Breast epithelium (tissue), 4 donors: Measurements from ENCODE around the gene CASQ2. TPM values are rescaled to one million over a fixed set of nuclear protein-coding genes. Genes with fewer than 3 reads are reported as not detected.

Experiments used
- DNase-seq, 2 donors: peaks; one replicate each; pipeline ENCODE4 v3.0.0-alpha.2; 2019; ENCODE audit warnings: low spot score in 2 of 2
- H3K27ac ChIP-seq, 2 donors: fragments of 200-600 bp; sonication (generic) in 1 of 2; one replicate each; pipeline ENCODE4 v1.5.1; 2016 to 2019; ENCODE audit warnings: mild to moderate bottlenecking in 1 of 2
- H3K27me3 ChIP-seq, 2 donors: fragments of 200-600 bp; sonication (generic) in 1 of 2; one replicate each; pipeline versions ENCODE4 v1.5.1 to v1.6.0; 2017 to 2019; ENCODE audit warnings: control low read depth in 1 of 2, mild to moderate bottlenecking in 1 of 2
- H3K36me3 ChIP-seq: fragments of 200-600 bp; one replicate; pipeline ENCODE4 v1.5.1; 2019
- H3K4me1 ChIP-seq, 2 donors: fragments of 200-600 bp; sonication (generic); one replicate each; pipeline ENCODE4 v1.5.1; 2016 to 2019; ENCODE audit warnings: control low read depth in 1 of 2
- H3K4me3 ChIP-seq, 3 donors: fragments of 200-600 bp; sonication (generic); 1 replicate in 2 of 3; 2 replicates in 1 of 3; pipeline ENCODE4 v1.5.1; 2016 to 2019; ENCODE audit warnings: mild to moderate bottlenecking in 3 of 3, moderate library complexity in 2 of 3
- H3K9me3 ChIP-seq, 2 donors: fragments of 200-600 bp; sonication (generic) in 1 of 2; one replicate each; pipeline ENCODE4 v1.5.1; 2016 to 2019; ENCODE audit warnings: control low read depth in 1 of 2
- CTCF ChIP-seq, 3 donors: fragments of 450-650 bp; IDR thresholded peaks; one replicate each; pipeline ENCODE4 v1.5.1; 2016 to 2017; ENCODE audit warnings: antibody characterized with exemption in 3 of 3, mild to moderate bottlenecking in 3 of 3, moderate library complexity in 3 of 3
- POLR2A ChIP-seq: fragments of 450-650 bp; IDR thresholded peaks from one replicate; pipeline ENCODE4 v1.6.1; 2016; ENCODE audit warnings: antibody characterized with exemption, mild to moderate bottlenecking, moderate library complexity
- POLR2AphosphoS5 ChIP-seq, 3 donors: sonication (generic); formaldehyde crosslinking; IDR thresholded peaks; one replicate each; pipeline ENCODE4 v1.6.1; 2017; ENCODE audit warnings: antibody characterized with exemption in 3 of 3
- intact Hi-C: fragments of 100-400 bp; cut with DNase I; formaldehyde crosslinking; loops from one replicate; pipeline ENCODE4 v1.15.1; 2023; ENCODE audit warnings: low total_unique reads
- total RNA-seq, 3 donors: library from RNA; depleted of rRNA; stranded (reverse); fragments of >200 nt; gene quantifications; one replicate each; pipeline ENCODE4 v1.1.0, GENCODE V29; 2016

The CASQ2 gene
- total RNA-seq, 3 donors from 2014 or later: 2.1 to 3.3 (median 2.6) TPM

GRCh38 chr1:115687744-115688143, 80.8 kb downstream of the CASQ2 start:
- DNase-seq: no peak
- no peaks in the 10 kb centered on the region for H3K4me1 ChIP-seq
- H3K27me3 ChIP-seq: no peaks in the 10 kb centered on the region
- H3K4me3 ChIP-seq: no peak overlapping the region
- no peak for TF ChIP-seq CTCF (IDR thresholded peaks at IDR 0.05)
- TF ChIP-seq POLR2AphosphoS5 (IDR thresholded peaks at IDR 0.05): no peak
- no peak for TF ChIP-seq POLR2A
- H3K27ac ChIP-seq: no peak overlapping the region
- no peaks in the 10 kb centered on the region for H3K36me3 ChIP-seq
- intact Hi-C loops: no loop called here
- no peaks in the 10 kb centered on the region for H3K9me3 ChIP-seq

- Histone ChIP-seq H3K27me3 (no peaks in the 10 kb centered on the region), H3K36me3 (no peaks in the 10 kb centered on the region), H3K9me3 (no peaks in the 10 kb centered on the region), H3K4me1 (no peaks in the 10 kb centered on the region), H3K4me3 (no peak overlapping the region), H3K27ac (no peak overlapping the region)
- TF ChIP-seq POLR2A (no peak), CTCF (IDR thresholded peaks at IDR 0.05) (no peak), POLR2AphosphoS5 (IDR thresholded peaks at IDR 0.05) (no peak)
- intact Hi-C loops: no loop called here
- DNase-seq: no peak
Observed at GRCh38 chr1:115685029-115685705, 83.3 kb downstream of the CASQ2 start.

- intact Hi-C loops: no loop called here
- Histone ChIP-seq H3K36me3 (no peaks in the 10 kb centered on the region), H3K9me3 (no peaks in the 10 kb centered on the region), H3K4me3 (no peak overlapping the region), H3K27me3 (no peaks in the 10 kb centered on the region), H3K27ac (no peak overlapping the region), H3K4me1 (no peaks in the 10 kb centered on the region)
- no peak for DNase-seq
- TF ChIP-seq CTCF (IDR thresholded peaks at IDR 0.05): no peak
- TF ChIP-seq POLR2AphosphoS5 (IDR thresholded peaks at IDR 0.05): no peak
- TF ChIP-seq POLR2A: no peak
Observed at GRCh38 chr1:115682792-115683191, 85.7 kb downstream of the CASQ2 start.

GRCh38 chr1:115680730-115681111, 87.8 kb downstream of the CASQ2 start:
- H3K9me3 ChIP-seq: no peaks in the 10 kb centered on the region
- intact Hi-C loops: no loop called here
- H3K4me3 ChIP-seq: no peak overlapping the region
- no peak overlapping the region for H3K27ac ChIP-seq
- TF ChIP-seq CTCF (IDR thresholded peaks at IDR 0.05) (no peak), POLR2A (no peak), POLR2AphosphoS5 (IDR thresholded peaks at IDR 0.05) (no peak)
- H3K4me1 ChIP-seq: no peaks in the 10 kb centered on the region
- no peak for DNase-seq
- H3K27me3 ChIP-seq: no peaks in the 10 kb centered on the region
- H3K36me3 ChIP-seq: no peaks in the 10 kb centered on the region

- intact Hi-C loops: no loop called here
- Histone ChIP-seq H3K4me1 (no peaks in the 10 kb centered on the region), H3K27me3 (no peaks in the 10 kb centered on the region), H3K4me3 (peak overlapping the region in 1 of 3 donors; percentile 20), H3K9me3 (no peaks in the 10 kb centered on the region), H3K27ac (peak overlapping the region in 1 of 2 donors; percentile 72), H3K36me3 (no peaks in the 10 kb centered on the region)
- TF ChIP-seq POLR2A (no peak), CTCF (IDR thresholded peaks at IDR 0.05) (no peak), POLR2AphosphoS5 (IDR thresholded peaks at IDR 0.05) (no peak)
- DNase-seq: no peak
Observed at GRCh38 chr1:115679141-115679611, 89.3 kb downstream of the CASQ2 start.
